LNCaP clone FGC (cell line): ENCODE measurements around the gene METTL23.

Experiments used
- DNase-seq: peaks from one replicate; pipeline ENCODE4 v3.0.0-alpha.2; 2011; ENCODE audit warnings: low read depth
- H3K4me3 ChIP-seq: 2 replicates; pipeline ENCODE4 v1.5.1; 2011; ENCODE audit warnings: mild to moderate bottlenecking, low read depth, low read length, control low read depth
- TF ChIP-seq, protein P1 (sequence below): IDR thresholded peaks from 2 replicates; pipeline ENCODE4 v1.5.1; 2012; ENCODE audit warnings: mild to moderate bottlenecking; ENCODE audit not compliant: control insufficient read depth, insufficient read depth; ENCODE audit errors: extremely low read depth

METTL23 gene

DNA sequence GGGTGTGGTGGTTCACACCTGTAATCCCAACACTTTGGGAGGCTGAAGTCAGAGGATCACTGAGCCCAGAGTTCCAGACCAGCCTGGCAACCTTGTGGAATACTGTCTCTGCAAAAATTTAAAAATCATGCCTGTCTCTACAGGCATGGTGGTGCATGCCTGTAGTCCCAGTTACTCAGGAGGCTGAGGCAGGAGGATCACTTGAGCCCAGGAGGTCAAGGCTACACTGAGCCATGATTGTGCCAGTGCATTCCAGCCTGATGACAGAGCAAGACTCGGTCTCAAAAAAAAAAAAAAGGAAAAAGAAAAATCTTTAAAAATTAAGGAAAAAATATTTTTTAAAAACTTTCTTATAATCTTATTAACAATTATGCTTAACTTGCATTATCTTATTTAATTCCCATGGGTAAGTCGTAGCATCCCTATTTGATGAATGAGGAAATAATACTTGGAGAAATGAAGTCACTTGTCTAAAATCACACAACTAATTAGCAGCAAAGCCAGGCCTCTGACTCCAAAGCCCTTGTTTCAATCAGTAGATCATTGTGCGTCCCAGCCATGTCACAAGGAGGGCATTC is 24.9 kb downstream of the METTL23 start:
- H3K4me3 ChIP-seq, result no peak overlapping the region
- no peak for DNase-seq
- TF ChIP-seq, protein P1, sequence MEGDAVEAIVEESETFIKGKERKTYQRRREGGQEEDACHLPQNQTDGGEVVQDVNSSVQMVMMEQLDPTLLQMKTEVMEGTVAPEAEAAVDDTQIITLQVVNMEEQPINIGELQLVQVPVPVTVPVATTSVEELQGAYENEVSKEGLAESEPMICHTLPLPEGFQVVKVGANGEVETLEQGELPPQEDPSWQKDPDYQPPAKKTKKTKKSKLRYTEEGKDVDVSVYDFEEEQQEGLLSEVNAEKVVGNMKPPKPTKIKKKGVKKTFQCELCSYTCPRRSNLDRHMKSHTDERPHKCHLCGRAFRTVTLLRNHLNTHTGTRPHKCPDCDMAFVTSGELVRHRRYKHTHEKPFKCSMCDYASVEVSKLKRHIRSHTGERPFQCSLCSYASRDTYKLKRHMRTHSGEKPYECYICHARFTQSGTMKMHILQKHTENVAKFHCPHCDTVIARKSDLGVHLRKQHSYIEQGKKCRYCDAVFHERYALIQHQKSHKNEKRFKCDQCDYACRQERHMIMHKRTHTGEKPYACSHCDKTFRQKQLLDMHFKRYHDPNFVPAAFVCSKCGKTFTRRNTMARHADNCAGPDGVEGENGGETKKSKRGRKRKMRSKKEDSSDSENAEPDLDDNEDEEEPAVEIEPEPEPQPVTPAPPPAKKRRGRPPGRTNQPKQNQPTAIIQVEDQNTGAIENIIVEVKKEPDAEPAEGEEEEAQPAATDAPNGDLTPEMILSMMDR, result no peak

DNA sequence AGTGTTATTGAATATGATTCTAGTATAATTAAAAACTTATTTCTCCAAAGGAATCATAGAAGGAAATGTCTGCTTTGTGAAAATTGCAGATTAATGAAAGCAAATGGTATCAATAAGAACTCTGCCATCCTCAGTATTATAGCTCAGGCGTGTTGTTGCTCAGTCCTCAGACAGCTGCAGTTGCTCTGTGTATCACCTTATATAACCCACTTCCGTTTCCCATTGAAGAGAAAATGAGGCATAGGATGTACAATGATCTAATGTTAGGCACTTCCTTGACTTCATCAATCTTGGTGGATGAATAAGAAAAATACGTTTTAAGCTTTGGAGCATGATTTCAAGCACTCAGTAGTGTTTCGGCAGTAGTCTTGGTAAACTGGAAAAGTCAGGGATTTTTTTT is 25.4 kb downstream of the METTL23 start:
- H3K4me3 ChIP-seq, result no peak overlapping the region
- TF ChIP-seq, protein P1, result no peak
- no peak for DNase-seq

- H3K4me3 ChIP-seq, result no peak overlapping the region
- DNase-seq, result no peak
- TF ChIP-seq, protein P1, result no peak
These were observed 26.7 kb downstream of the METTL23 start for GRCh38 chr17:76753061-76753961.

- no peak overlapping the region for H3K4me3 ChIP-seq
- no peak for DNase-seq
- TF ChIP-seq, protein P1, result no peak
These were observed 28.6 kb downstream of the METTL23 start for GRCh38 chr17:76755285-76755684.

- no peak overlapping the region for H3K4me3 ChIP-seq
- DNase-seq, result no peak
- TF ChIP-seq, protein P1, result no peak
These were observed 30.6 kb downstream of the METTL23 start for GRCh38 chr17:76757256-76757655.

GRCh38 chr17:76758570-76758969 is 31.9 kb downstream of the METTL23 start:
- no peak overlapping the region for H3K4me3 ChIP-seq
- DNase-seq, result no peak
- TF ChIP-seq, protein P1, result no peak
